ENCODE measurements around the gene SLC16A4.

The SLC16A4 gene

DNA sequence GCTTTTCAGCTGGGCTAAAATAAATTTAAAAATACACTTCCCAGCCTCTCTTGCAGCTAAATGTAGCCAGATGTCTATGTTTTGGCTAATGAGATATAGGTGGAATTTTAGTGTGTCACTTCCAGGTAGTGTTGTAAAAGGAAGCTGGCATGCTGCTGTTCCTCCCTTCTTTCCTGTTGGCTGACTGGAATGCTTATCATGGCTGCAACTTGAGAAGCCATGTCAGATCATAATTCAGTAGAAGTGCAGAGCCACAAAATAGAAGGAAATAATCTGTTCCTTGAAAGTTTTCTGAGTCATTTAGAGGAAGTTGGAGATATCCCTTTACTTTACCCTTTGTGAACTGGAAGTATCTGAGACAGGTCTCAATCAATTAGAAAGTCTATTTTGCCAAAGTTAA is 62.6 kb downstream of the SLC16A4 start:
- TF ChIP-seq, protein P1, sequence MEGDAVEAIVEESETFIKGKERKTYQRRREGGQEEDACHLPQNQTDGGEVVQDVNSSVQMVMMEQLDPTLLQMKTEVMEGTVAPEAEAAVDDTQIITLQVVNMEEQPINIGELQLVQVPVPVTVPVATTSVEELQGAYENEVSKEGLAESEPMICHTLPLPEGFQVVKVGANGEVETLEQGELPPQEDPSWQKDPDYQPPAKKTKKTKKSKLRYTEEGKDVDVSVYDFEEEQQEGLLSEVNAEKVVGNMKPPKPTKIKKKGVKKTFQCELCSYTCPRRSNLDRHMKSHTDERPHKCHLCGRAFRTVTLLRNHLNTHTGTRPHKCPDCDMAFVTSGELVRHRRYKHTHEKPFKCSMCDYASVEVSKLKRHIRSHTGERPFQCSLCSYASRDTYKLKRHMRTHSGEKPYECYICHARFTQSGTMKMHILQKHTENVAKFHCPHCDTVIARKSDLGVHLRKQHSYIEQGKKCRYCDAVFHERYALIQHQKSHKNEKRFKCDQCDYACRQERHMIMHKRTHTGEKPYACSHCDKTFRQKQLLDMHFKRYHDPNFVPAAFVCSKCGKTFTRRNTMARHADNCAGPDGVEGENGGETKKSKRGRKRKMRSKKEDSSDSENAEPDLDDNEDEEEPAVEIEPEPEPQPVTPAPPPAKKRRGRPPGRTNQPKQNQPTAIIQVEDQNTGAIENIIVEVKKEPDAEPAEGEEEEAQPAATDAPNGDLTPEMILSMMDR (IDR thresholded peaks at IDR 0.05; ENCODE audit: insufficient read depth, low read length, poor library complexity, severe bottlenecking) = no peak
- Histone ChIP-seq H3K4me3 (replicated peaks; ENCODE audit: low read depth, low read length) (no peak overlapping the region), H3K36me3 (ENCODE audit: control insufficient read depth, insufficient read depth, low read length) (no peaks in the 10 kb centered on the region), H3K27me3 (replicated peaks; ENCODE audit: control insufficient read depth, insufficient read depth, low read length) (no peaks in the 10 kb centered on the region)
- DNase-seq (ENCODE audit: extremely low read depth, insufficient read length) = no peak

DNA sequence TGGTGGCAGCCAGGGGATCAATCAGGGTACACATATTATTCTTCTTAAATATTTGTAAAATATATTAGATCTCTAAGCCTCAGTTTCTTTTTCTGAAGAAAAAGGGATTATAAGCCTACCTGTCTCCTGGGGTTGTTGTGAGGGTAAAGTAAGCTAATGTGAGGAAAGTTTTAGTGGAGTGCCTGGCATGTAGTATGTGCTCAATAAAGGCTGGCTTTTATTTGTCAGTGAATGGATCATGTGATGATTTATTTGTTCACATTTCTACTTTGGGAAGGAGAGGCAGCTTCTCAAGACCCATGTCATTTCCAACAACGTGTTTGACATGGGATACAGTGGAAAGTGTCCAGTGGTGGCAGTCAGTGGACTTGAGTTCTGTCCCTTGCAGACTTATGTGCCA is 64.0 kb downstream of the SLC16A4 start:
- DNase-seq (ENCODE audit: extremely low read depth, insufficient read length) = no peak
- TF ChIP-seq, protein P1 (IDR thresholded peaks at IDR 0.05; ENCODE audit: insufficient read depth, low read length, poor library complexity, severe bottlenecking) = no peak
- Histone ChIP-seq H3K27me3 (replicated peaks; ENCODE audit: control insufficient read depth, insufficient read depth, low read length) (no peaks in the 10 kb centered on the region), H3K36me3 (ENCODE audit: control insufficient read depth, insufficient read depth, low read length) (no peaks in the 10 kb centered on the region), H3K4me3 (replicated peaks; ENCODE audit: low read depth, low read length) (no peak overlapping the region)

- H3K36me3 ChIP-seq (ENCODE audit: control insufficient read depth, insufficient read depth, low read length) = no peaks in the 10 kb centered on the region
- DNase-seq (ENCODE audit: extremely low read depth, insufficient read length) = no peak
- H3K27me3 ChIP-seq (replicated peaks; ENCODE audit: control insufficient read depth, insufficient read depth, low read length) = no peaks in the 10 kb centered on the region
- TF ChIP-seq, protein P1 (IDR thresholded peaks at IDR 0.05; ENCODE audit: insufficient read depth, low read length, poor library complexity, severe bottlenecking) = no peak
- H3K4me3 ChIP-seq (replicated peaks; ENCODE audit: low read depth, low read length) = no peak overlapping the region
Observed at GRCh38 chr1:110324667-110325066, 66.2 kb downstream of the SLC16A4 start.

- H3K27me3 ChIP-seq (replicated peaks; ENCODE audit: control insufficient read depth, insufficient read depth, low read length) = no peaks in the 10 kb centered on the region
- TF ChIP-seq, protein P1 (IDR thresholded peaks at IDR 0.05; ENCODE audit: insufficient read depth, low read length, poor library complexity, severe bottlenecking) = no peak
- H3K36me3 ChIP-seq (ENCODE audit: control insufficient read depth, insufficient read depth, low read length) = no peaks in the 10 kb centered on the region
- no peak for DNase-seq (ENCODE audit: extremely low read depth, insufficient read length)
- no peak overlapping the region for H3K4me3 ChIP-seq (replicated peaks; ENCODE audit: low read depth, low read length)
Observed at GRCh38 chr1:110321846-110322245, 69.0 kb downstream of the SLC16A4 start.

GRCh38 chr1:110321045-110321444 is 69.8 kb downstream of the SLC16A4 start:
- TF ChIP-seq, protein P1 (IDR thresholded peaks at IDR 0.05; ENCODE audit: insufficient read depth, low read length, poor library complexity, severe bottlenecking) = no peak
- Histone ChIP-seq H3K4me3 (replicated peaks; ENCODE audit: low read depth, low read length) (no peak overlapping the region), H3K36me3 (ENCODE audit: control insufficient read depth, insufficient read depth, low read length) (no peaks in the 10 kb centered on the region), H3K27me3 (replicated peaks; ENCODE audit: control insufficient read depth, insufficient read depth, low read length) (no peaks in the 10 kb centered on the region)
- no peak for DNase-seq (ENCODE audit: extremely low read depth, insufficient read length)

- Histone ChIP-seq H3K36me3 (ENCODE audit: control insufficient read depth, insufficient read depth, low read length) (no peaks in the 10 kb centered on the region), H3K4me3 (replicated peaks; ENCODE audit: low read depth, low read length) (no peak overlapping the region), H3K27me3 (replicated peaks; ENCODE audit: control insufficient read depth, insufficient read depth, low read length) (no peaks in the 10 kb centered on the region)
- no peak for DNase-seq (ENCODE audit: extremely low read depth, insufficient read length)
- TF ChIP-seq, protein P1 (IDR thresholded peaks at IDR 0.05; ENCODE audit: insufficient read depth, low read length, poor library complexity, severe bottlenecking) = no peak
Observed at GRCh38 chr1:110320168-110320518, 70.7 kb downstream of the SLC16A4 start.
